HG03520 (cell line): ENCODE measurements around the gene STAT6.
"Not testable (repeated sequence)": the region's sequence is repeated elsewhere in the genome, so short reads cannot be mapped to it uniquely, and the experiment has no call there.

ENCODE experiments used
- ATAC-seq: cut with Tn5 transposase; IDR thresholded peaks from one replicate; pipeline ENCODE4 v1.9.1; 2021; ENCODE audit warnings: mild to moderate bottlenecking, moderate library complexity; ENCODE audit not compliant: unreplicated experiment

Gene STAT6

DNA sequence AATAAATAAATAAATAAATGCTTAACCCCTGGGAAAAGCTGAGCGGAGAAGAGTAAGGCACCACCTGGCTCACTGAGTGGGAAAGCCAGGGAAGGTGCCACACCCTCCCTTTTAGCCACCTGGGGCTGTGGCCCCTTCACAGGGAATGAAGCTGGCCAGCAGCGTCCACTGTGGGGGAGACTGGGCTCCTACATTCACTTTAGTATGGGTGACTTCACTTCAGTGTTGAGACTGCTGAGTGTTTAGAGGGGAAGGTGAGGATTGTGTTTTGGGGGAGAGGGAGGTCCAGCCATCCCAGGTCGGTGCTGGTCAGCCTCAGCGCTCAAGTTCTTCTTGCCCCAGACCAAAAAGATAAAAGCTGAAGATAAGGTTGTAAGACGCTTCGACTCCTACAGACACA lies 20.7 kb downstream of the STAT6 start:
- ATAC-seq = no peak

DNA sequence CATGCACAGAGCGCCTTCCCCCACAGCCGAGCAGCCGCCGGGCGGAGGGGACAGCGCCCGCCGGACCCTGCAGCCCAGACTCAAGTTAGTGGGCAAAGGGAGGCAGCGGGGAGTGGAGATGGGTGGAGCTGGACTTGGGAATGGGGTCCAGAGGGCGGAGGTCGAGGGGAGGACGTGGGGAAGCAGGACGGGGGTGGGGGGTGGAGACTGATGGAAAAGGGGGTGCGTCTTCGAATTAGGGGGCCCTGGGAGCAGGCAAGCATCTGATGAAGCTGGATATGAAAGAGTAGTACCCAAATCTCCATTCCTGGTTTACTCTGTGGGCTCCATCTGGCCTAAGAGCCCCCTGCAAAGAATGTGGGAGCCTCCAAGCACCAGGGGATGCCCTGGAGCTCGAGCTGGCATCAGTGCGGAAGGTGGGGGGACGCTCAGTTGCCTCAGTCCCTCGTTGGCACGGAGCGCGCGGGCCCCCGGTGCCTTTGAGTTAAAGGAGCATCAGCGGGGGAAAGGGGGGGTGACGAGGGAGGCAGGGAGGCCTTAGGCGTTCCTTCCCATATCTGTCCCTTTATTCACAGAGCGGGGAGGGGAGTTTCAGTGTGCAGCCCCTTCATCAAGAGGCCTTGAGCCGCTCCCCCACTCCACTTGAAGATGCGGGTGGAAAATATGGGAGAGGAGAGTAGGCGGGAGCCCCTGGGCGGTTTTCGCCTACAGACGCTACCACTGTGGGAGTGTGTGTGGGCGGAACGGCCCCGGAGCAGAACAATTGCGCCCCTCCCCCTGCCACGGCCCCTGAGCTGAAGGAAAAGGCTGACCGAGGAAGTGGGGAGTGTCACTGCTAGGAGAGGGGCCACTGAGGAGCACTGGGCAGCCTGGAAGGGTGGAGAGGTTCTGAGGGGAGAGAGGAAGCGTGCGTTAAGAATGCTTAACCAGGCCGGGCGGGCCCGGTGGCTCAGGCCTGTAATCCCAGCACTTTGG lies 21.6 kb downstream of the STAT6 start:
- no peak for ATAC-seq

DNA sequence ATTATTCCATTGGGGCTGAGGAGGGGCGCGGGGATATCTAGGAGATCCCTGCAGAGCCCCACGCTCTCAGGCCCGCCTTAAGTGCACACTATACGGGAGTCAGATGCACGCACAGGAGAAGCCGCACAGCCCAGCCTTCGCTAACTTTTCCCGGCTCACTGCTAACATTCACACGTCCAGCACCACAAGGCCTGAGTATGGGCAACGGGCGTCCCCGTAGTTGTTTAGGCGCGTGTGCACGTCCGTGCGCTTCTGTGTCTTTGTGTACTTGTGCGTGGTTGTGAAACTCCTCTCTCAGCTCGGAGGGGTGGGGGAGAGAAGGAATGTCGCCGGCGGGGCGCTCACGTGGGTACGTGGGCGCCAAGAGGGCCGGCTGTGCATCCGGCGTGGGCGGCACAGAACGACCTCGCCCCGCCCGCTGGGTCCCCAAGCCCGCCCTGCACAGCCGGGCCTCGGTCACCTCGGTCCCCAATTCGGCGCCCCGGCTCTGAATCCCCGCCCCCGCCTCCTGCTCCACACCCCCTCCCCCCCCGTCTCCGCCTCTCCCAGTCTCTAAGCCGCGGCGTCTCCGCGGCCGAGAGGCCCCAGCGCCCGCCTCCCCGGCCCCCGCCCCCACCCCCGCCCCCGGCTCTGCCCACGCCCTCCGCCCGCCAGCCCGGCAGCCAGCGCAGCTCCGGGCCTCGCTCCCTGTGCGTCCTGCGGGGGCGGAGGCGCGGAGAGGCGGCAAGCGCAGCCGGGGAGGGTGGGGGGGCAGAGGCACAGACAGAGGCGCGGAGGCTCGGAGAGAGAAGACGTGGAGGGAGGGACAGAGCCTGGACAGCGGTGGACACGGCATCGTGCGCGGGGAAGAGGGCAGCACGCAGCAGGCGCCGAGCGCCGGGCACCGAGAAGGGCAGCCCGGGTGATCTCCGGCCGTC lies 22.6 kb downstream of the STAT6 start, which contains the start of gene NAB2:
TSS of gene NAB2 (plus strand) at position 761 of the 917 bp plus-strand sequence. CDS start 158 bp downstream, outside the sequence.
- ATAC-seq = peak; percentile 34

DNA sequence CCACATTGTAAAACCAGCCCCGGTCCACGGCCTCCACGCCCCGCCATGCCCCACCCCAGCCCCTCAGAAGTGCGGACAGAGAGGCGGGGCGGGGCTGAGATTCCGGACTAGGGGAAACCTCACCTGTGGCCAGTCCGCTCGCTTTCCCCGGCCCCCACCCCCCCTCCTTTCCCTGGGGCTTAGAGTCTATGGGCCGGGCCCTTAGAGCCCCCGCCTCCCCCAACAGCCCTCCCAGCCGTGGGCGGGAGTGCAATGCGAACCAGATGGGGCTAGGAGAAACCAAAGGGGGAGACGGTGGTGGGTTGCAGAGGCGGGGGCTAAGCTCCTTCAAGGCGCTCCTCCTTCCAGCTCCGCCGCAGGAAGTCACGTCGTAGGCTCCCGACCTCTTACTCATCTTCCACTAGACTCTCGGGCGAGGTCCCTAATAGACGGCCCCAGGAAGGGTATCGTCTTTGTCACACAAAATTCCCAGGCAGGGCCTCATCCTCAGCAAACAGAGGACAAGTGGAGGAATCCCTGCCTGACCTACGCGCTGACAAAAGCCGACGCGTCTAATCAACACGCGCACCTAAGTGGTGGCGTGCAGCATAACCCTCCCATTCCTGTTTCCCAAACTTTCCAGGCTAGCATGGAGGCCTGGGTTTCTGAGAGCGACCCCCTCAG lies 23.3 kb downstream of the STAT6 start:
- ATAC-seq = peak; percentile 30

DNA sequence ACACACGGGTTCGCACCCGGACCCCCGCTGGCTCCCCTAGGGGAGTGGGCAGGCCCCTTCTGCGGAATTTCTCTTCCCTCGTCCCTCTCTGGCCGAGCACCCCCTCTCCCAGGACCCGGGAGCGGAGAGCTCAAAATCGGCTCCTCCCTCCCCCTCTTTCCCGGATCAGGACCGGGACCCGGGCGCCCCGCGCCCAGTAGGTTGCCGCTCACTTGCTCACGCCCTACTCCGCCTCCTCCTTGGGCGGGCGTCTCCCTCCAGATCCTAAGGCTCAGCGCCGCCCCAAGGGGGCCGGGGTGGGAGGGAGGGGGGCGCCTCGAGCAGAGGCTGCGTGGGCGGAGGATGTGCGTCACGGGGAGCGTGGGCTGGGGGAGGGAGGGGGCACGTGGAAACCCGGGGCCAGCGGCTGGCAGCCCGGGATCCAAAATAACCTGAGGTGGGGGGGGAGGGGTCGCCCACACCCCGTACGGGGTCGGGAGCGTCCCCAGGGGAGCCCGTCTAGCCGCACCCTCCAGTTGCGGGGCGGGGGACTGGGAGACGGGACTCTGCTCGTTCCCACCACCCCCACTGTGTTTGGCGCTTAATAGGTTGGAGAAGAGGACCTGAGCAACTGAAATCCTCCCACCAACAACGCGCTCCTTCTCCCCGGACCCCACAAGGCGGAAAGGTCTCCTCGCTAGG lies 24.0 kb downstream of the STAT6 start:
- ATAC-seq = peak; percentile 28

DNA sequence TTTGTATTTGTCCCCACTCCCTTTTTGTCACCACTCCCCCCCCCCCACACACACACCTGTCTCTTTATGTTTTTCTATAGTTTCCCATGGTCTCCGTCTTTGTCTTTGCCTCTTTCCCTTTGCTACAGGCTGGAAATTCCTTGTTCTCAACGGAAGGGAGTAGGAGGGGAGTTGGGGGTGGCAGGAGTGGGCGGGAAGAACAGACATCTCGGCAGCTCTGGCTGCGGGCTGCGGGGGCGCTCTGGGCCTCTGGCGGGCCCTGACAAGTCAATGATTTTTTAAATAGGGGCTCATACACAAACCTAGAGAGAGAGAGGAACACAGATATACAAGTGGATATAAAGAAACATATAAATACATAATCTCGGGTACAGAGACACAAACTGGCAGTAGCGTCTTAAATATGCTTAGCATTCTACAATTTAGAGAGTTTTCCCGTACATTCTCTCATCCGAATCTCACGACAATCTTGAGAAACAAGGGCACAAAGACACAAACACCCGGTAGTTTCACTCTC lies 24.6 kb downstream of the STAT6 start:
- ATAC-seq = no peak

DNA sequence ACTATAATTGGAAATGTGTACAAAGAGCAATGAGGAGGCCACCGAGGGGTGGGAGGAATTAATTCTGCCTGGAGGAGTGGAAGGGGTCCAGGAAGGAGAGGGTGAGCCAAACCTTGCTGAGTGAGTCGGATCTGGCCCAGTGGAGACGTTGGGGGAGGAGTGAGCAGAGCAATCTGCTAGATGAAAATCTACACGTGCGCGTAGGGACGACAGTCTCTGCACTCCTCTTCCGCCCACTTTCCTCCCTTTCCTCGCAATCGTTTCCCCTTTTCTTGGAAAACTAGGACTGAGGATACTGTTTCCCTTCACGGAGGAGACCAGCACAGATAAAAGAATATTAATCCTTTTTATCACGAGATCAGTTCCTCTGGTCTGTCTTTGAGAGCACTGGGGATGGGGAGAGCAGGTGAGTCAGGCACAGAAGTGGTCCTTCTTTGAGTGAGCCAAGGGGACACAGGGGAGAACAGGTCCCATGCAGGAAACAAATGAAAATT lies 25.1 kb downstream of the STAT6 start:
- no peak for ATAC-seq

DNA sequence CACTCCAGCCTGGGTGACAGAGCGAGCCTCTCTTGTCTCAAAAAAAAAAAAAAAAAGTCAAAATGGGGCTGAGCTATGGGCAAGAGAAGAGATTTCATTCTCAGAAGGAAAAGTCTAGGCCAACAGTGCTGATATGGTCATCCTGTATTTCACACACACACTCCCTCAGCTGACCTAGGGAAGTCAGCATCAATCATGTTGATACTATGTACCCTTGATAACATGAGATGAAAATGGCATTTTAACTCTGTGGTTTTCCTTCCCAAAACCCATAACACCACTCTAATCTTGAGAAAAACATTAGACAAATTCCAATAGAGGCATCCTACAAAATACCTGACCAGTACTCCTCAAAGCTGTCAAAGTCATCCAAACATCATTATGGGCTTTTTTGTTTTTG lies 30.3 kb downstream of the STAT6 start:
- ATAC-seq = no peak

DNA sequence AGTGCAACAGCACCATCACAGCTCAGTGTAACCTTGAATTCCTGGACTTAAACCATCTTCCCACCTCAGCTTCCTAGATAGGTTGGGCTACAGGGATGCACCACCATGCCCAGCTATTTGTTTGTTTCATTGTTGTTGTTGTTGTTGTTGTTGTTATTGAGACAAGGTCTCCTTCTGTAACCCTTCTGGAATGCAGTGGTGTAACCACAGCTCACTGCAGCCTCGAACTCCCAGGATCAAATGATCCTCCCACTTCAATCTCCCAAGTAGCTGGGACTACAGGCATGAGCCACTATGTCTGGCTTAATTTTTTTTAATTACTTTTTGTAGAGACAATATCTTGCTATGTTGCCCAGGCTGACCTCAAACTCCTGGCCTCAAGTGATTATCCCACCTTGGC lies 31.3 kb downstream of the STAT6 start:
- no peak for ATAC-seq

DNA sequence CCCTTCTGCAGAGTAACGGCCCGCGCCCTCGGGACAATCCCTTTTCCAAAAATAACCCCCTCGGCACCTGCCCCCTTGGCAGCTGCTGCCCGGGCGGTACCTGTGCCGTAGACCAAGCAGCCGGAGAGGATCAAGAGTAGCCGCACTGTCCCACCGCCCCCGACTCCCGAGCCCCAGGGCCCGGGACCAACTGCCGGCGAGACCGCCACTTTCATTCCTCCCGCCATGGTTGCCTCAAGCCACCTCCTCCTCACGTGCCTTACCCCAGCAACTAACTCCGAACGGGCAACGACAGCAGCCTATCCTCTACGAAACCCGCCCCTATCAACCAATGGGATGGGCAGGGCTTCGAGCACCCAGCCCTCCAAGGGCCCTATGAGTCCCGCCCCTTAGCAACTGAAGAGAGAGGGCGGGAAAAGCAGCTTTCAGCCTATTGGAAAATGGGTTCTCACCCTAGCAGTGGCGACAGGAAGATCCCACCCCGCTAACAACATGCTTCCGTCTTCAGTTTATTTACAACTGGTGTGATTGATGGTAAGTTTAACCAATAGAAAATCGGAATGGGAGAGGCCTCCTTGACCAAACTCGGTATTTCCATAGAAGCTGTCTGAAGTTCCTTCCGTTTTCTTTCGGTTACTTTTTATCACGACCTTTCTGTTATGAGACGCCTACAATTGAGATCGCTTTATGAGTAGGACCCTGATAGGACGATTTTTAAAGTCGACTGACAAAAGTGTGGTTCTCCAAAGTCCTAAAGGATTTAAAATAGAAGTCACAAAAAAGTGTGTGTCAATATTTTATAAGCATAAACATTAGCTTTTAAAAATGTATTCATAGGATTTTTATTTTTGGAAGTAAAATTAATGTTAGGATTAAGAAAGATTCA lies 32.4 kb downstream of the STAT6 start, which contains the start of gene NEMP1:
TSS of gene NEMP1 (minus strand) at position 273 of the 886 bp plus-strand sequence. CDS start at position 227, 46 bp downstream.
- peak; percentile 95 for ATAC-seq

DNA sequence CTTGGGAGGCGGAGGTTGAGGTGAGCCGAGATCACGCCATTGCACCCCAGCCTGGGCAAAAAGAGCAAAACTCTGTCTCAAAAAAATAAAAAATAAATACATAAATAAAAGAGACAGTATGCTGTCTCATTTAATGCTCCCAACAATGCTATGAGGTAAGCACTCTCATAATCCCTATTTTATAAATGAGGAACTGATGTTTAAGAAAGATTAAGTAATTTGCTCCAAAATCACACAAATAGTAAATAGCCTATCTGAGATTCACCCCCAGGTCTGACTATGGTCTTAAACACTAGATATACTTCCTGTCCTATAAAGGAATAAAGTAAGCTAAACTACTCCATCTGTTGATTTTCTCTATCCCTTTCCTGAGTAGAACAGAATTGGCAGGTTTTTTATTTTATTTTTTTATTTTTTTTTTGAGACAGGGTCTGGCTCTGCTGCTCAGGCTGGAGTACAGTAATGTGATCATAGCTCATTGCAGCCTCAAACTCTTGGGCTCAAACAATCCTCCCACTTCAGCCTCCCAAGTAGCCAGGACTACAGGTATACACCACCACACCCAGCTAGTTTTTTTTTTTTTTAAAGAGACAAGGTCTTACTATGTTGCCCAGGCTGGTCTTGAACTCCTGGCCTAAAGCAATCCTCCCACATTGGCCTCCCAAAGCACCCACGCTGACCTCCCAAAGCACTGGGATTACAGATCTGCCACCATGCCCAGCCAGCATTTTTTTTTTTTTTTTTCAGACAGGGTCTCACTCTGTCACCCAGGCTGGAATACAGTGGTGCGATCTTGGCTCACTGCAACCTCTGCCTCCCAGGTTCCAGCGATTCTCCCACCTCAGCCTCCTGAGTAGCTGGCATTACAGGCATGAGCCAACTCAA lies 37.4 kb downstream of the STAT6 start:
- ATAC-seq = not testable (repeated sequence)

DNA sequence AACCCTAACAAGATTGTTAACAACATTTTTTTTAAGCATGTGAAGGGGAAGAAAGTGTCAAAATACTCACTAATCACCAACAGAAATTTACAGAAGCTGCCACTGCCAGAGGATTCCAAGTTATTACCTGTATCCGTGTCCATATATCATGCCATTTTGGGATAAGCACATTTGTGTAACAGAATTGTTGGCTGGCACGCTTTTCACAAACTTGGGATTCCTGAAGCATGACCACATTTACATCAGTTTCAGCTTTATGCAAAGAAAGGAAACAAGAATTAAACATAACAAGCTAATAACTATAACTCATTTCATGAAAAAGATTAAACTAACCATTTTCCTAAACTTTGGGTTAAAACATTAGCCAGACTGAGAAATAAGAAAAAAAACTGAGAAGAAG lies 38.5 kb downstream of the STAT6 start:
- ATAC-seq = no peak

DNA sequence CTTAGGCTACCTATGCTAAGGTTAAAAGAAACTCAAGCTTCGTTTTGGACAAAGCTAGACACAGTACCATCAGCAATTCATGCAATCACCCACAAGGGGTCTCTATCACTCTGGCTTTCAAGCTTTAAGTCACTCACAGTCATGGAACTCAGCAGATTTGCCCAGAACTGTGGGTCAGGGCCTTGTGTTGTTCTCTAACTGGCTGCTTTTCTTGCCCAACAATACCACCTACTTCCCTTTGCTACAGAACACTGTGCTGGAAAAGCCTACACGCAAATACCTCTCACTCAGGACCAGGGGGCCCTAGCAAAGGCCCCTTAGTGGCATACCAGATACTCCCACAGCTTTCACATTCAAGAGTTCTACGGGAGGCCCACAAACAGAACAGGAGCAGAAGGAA lies 41.6 kb downstream of the STAT6 start:
- ATAC-seq = no peak

DNA sequence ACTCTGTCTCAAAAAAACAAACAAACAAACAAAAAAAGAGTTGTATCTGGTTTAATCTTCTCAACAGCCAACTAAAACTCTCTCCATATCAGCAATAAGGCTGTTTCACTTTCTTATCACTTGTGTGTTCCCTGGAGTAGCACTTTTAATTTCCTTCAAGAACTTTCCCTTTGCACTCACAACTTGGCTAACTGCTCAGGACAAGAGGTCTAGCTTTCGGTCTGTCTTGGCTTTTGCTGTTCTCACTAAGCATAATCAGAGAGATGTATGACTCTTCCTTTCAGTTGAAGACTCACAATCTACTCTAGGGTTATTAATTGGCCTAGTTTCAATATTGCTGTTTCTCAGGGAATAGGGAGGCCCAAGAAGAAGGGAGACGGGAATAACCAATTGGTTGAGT lies 44.9 kb downstream of the STAT6 start:
- ATAC-seq = no peak

DNA sequence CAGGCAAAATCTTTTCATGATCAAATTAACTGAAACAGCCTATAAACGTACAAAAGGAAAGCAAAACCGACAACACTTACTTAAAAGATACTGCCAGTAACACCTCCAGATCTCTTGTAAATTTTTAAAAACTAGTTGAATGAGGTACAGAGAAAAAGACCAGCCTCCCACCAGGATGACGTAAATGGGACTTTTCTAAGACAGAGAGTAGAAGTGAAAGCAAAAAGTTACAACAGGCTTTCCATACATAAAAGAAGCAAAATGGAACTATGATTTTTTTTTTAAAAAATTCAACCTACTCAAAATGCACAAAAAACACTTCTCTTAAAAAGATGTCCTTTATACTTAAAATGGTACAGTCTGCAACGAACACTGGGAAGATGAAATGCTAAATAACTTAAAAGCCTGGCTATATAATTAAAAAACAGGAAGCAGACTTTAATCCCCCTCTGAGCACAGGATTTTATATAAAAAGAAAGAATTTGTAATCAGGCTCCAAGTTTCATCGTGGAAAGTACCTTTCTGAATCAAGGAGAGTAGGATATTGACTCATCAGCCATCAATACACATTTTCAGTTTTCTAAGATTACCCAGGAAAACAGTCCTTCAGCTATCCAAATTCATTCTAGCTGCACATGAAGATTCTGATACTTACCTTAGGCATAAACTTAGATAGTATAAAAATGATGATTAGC lies 47.0 kb downstream of the STAT6 start:
- peak; percentile 73 for ATAC-seq

DNA sequence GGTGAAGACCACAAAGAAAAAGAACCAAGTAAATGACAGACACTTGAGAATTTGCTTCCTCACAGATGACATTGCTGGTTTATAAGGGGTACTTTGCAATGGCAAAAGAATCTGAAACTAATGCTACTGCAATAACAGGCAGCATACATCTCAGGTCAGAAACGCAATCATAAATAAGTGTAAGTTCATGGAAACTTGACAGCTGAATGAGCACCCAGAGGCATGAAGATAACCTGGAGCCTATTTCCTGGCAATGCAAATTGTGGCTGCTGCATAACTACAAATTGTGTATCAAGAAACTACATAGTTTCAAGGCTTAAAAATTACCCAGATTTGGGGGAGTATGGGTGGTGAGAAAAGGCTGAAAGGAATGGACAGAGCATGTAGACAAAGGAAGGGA lies 52.7 kb downstream of the STAT6 start:
- ATAC-seq = no peak

DNA sequence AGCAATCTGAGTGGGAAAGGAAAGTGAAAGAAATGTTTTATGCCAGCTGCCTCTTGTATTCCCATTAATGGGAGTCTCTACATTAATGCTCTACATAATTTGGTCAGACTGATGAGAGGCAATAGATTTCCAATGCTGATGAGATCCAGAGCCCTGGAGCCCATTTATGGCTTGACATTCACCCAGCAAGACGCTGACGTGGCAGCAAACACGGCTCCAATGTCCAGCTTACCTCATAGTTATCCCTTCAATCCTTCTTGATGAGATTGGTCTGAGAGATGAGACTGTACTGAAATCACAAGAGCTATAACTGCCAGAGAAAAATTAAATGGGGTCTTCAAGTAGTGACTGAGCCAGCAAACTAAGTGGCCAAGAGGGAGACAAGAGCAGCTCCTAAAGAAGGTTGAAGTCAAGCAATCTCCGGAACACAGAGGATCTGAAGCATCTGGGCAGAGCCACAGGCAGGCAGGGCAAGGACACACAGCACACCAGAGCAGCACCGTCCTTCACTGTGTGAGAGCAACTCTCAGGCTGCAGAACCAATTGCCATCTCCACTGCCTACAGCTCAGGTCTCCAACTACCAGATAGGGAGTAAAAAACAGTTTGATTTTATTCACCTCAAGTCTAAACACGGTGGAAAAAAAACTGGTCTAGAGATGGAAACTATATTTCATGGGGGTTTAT lies 54.0 kb downstream of the STAT6 start:
- ATAC-seq = no peak
